GM21825 (cell line): ENCODE results near the gene DIPK1B.

ENCODE experiments used
- ATAC-seq: cut with Tn5 transposase; IDR thresholded peaks from one replicate; pipeline ENCODE4 v1.9.1; 2021; ENCODE audit warnings: mild to moderate bottlenecking, moderate library complexity; ENCODE audit not compliant: unreplicated experiment

DIPK1B gene

DNA sequence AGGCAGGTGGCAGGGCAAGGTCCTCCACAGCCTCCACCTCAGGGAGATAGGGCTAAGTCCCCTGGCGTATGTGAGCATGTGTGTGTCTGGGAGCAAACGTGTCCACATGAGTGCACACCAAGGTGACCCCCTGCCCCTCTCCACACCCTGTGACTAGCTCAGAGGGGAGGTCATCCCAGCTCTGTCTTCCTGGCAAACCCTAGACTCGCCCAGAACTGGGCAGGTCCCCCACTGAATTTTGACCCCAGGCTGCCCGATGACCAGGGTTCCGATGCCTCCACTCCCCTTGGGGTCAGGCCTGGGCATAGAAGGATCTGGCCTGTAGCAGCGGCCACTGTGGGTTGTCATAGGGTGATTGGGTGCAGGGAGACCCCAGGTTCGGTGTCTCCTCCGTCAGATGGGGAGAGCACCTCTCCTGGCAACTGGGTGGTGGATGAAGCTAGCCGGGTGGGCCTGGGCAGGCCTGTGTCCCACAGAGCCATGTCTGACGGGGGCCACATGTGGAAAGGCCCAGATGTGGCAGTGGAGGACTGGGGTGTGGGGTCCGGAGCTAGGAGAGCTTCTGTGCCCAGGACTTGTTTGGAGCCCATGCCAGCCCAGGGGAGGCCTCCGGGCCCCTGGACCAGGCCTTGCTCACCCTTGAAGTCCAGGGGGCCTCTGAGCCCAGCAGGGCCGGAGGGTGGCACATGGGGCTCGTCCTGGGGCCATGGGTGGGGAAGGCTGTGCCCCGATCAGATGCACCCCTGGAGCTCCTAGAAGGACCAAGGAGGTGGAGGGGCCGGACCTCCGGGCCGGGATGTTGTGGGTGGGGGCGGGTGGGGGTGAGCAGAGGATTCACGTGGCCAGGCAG is 6.2 kb downstream of the DIPK1B start:
- no peak for ATAC-seq

DNA sequence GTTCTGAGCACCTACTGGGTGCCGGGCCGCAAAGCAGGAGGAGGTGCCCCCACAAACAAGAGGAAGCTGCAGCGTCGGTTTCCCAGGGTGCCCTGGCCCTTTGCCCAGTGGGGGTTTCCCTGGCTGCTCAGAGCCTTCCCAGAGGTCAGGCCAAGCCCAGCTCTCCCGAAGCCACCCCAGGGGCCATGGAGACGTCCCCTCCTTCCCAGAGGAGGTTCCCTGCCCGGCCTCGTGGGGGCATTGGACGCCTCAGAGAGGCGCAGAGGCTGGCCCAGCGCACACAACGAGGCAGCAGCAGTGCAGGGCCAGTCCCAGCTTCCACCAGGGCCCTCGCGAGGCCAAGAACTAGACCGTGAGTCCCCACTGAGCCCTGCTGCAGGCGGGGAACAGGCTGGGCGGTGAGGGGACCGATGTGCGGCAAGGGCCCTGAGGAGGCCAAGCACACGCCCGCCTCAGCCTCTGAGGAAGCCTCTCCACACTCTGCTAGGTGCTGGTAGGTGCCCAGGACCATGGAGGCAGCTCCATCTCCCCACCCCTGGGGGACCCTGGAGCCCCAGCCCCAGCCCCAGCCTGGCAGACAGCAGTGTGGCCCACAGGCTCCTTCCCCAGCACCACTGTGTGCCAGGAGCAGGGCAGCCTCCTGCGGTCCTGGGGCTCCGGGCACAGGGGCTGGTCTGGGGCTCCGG is 7.0 kb downstream of the DIPK1B start:
- no peak for ATAC-seq

DNA sequence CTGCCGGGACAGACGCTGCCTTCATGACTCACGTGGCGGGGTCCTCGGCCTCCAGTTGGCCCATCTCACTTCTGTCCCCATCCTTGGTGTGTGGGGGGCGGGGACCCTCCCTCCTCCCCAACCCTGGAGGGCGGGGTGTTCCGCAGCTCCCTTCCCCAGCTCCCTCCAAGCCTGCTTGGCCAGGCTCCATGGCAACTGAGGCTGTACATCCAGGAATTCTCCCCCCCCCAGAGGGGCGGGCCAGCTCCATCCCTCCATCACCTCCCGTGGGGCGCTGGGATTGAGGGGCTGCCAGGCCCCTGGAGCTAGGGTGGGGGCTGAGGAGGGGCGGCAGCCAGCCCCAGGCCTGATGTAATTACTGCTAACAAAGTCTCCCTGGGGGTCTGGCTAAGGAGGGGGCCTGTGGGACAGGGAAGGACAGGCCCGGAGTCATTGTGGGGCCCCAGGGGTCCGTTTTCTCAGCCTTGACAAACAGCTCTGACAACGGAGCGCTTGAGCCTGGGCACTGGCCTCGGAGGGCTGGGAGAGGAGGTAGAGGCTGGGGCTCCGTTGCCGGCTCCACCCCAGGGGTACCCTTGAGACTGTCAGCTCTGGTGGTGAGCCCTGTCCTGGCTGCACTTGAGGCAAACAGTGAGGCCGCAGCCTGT is 8.0 kb downstream of the DIPK1B start:
- ATAC-seq: no peak

DNA sequence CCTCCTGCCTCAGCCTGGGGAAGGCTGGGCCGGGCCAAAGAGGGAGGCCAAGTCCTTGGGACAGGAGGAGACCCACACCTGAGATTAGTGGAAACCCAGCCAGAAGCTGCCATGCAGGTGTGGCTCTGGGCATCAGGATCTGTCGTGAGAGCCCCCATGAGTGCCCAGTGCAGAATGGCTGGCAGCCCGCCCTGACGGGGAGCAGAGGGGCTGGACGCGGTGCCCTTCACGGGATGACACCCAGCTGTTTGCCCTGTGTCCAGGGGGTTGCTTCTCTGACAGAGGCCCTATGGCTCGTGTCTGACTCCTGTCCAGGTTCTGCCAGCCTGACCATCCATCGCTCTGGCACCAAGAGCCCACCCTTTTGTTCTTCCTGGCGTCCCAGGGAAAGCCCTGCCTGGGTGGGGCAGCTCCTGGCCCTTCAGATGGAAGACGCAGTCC is 8.5 kb downstream of the DIPK1B start:
- no peak for ATAC-seq

DNA sequence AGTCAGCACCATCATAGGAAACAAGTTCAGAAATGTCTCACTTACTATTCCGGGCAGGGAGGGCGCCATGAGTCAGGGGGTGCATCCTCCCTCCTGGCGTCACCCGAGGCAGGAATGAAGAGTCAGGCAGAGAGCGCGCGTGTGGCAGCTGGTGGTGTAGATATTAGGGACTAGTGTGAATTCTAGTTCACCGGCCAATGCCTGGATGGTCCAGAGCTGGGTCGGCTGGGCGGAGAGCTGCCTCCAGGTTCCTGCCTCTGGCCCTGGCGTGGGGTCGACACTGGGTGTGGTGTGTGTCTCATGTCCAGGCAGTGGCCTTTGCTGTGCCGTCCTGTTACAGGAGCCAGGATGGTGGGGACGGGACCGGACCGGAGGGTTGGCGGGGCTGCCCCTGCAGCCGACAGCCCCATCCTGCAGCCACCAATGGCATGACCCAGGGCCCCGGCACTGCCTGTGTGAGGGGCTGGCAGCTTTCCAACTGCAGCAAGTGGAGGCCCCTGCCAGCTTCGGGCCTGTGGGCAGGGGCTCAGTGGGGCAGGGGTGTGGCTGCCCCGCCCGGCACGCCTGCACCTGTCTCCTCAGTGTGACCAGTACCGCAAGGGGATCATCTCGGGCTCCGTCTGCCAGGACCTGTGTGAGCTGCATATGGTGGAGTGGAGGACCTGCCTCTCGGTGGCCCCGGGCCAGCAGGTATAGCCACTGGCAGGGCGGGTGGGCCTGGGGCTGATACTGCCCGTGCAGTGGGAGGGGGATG is 9.1 kb downstream of the DIPK1B start:
- ATAC-seq: no peak

DNA sequence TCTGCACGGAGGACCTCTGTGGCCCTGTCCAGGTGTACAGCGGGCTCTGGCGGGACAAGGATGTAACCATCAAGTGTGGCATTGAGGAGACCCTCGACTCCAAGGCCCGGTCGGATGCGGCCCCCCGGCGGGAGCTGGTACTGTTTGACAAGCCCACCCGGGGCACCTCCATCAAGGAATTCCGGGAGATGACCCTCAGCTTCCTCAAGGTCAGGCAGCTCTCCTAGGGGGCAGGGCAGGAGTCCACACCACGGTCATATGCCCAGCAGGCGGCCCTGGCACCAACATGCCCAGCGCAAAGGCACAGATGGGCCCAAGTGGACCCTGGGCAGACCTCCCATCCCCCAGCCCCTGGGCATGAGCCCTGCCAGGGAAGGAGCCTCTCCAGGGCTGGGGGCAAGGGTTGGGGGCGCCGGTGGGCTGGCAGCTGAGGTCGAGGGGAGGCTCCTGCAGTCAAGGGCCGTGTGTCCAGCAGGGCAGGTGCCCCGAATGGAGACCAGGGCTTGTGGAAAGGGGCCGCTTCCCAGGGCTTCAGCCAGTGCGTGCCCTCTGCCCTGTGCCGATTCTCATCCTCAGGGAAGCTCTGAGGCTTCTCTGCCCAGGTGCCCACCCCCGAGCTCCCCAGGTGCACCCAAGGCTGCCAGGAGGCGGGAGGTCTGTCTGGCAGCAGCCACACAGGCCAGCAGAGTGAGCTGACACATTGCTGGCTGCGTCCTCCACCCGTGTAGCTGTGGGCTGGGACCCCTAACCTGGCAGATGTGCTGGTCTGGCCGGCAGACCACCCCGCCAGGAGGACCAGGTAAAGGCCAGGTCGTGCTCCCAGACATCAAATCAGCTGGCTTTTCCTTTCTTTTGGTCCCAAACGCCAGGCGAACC is 10.0 kb downstream of the DIPK1B start:
- no peak for ATAC-seq

DNA sequence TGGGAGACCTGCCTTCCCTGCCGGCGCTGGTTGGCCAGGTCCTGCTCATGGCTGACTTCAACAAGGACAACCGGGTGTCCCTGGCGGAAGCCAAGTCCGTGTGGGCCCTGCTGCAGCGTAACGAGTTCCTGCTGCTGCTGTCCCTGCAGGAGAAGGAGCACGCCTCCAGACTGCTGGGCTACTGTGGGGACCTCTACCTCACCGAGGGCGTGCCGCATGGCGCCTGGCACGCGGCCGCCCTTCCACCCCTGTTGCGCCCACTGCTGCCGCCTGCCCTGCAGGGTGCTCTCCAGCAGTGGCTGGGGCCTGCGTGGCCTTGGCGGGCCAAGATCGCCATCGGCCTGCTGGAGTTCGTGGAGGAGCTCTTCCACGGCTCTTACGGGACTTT is 10.6 kb downstream of the DIPK1B start:
- ATAC-seq: no peak

DNA sequence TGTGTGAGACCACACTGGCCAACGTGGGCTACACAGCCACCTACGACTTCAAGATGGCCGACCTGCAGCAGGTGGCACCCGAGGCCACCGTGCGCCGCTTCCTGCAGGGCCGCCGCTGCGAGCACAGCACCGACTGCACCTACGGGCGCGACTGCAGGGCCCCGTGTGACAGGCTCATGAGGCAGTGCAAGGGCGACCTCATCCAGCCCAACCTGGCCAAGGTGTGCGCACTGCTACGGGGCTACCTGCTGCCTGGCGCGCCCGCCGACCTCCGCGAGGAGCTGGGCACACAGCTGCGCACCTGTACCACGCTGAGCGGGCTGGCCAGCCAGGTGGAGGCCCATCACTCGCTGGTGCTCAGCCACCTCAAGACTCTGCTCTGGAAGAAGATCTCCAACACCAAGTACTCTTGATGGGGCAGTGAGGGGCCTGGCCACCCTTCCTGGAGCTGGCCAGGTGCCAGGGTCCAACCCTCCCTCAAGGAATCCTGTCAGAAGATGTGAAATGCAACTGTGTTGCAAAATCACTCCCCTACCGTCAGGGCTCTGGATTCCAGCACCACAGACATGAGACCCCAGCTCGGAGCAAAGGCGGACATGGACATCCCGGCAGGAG is 11.1 kb downstream of the DIPK1B start:
- ATAC-seq: no peak

DNA sequence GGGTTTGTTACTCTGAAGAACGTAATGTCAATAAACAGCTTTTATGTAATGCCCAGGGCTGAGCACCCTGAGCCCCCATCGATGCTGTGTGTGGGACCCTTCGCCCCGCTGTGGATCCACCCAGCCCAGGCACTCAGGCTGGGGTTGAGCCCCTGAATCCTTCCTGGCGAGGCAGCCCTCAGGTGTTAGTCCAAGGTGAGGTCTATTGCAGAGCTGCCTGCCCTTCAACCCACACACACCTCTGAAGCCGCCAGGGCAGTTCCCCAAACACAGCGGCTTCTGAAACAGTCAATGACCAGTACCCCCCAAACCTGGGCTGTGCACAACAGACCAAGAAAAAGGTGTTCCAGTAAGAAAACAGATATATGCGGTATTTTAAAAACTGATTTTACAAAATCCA is 11.6 kb downstream of the DIPK1B start:
- no peak for ATAC-seq

DNA sequence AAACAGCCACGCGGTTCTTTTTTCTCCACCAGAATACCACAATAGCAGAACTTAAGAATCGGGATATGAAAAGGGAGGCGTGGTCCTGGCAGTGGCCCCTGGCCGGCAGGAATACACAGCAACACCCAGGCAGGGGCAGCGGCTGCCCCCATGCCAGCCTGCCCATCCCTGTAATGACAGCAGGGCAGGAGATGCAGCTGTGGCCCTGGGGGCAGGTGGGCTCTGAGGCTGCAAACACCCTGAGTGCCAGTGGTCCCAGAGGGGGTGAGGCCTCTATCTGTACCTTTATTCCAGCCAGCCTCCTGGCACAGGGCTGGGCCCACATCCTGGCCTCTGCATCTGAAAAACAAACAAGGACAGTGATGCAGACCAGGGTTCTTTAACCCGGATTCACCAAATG is 12.4 kb downstream of the DIPK1B start:
- no peak for ATAC-seq

DNA sequence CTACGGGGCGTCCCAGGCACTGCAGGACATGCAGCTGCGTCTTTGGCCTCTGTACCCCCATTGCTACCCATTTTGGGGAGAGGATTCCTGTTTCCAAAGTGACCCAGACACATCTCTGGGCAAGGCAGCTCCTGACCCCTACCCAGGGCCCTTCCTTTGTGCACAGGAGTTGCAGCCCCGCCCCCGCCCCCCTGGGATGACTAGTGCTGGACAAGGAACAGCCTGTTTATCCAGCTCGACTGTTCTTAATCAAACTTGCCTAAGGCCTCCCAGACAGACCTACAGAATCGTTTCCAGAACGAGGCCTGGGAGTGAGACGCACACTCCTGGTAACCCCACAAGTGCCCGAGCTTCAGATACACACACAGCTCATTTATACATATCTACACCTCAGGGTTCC is 13.2 kb downstream of the DIPK1B start:
- no peak for ATAC-seq

DNA sequence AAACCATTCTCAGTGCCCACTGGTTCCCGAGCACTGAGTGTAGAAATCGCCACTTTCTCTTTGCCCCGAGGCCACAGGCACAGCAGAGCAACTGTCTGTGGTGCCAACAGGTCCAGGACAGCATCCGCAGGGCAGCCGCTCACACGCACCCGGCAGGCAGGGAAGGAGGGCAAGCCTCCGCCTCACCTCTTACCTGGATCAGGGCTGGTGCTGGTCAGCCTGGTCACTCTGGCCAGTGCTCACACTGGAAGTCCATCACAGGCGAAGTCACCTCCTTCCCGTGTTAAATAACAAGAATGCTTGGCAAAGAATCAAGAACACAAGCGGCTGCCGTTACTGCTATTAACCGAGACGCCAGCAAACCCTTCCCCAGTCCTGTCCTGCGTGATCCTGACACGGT is 13.7 kb downstream of the DIPK1B start:
- ATAC-seq: no peak

DNA sequence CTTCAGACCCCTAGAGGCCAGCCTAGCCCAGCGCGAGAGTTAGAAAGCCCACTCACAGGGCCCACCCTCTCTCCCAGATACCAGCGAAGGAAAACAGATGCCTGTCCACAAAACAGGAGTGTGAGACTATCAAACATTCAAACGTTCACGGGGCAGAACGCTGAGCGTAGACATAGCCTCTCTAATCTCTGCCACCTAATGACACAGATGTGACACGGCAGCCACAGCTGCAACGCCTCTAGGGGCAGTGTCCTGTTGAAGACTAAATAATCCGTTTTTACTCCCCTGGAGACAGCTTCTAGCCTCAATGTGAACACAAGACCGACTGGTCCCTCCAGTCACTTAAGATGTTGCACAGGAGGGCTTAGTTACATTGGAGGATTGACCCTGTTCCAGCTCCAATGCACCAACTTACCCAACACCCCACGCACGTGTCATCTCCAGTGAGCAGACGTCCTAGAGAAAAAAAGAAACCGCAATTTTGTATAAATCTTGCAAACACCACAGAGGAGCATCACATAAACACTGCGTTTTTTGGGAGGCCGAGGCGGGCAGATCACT is 14.3 kb downstream of the DIPK1B start:
- ATAC-seq: no peak

DNA sequence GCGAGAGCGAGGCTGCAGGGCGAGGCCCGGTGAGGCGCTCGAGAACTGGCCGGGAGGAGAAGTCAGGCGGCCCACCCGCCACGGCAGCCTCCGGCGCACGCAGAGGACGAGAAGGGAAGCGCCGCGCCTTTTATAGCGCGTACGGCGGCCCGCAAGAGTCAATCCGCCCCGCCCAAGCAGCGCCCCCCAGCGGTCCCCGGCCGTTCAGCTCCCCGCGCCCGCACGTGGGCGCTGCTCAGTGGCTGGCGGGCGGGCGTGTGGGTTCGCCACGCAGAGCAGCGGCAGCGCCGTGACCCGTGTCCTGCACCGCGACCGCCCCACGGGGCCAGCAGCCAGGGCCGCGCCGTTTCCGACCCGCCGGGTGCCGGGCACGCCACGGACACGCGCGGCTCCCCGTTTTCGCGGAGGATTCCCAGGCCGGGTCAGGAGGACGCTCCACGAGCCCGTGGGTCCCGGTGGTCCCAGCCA is 15.7 kb downstream of the DIPK1B start:
- peak; percentile 56 for ATAC-seq

DNA sequence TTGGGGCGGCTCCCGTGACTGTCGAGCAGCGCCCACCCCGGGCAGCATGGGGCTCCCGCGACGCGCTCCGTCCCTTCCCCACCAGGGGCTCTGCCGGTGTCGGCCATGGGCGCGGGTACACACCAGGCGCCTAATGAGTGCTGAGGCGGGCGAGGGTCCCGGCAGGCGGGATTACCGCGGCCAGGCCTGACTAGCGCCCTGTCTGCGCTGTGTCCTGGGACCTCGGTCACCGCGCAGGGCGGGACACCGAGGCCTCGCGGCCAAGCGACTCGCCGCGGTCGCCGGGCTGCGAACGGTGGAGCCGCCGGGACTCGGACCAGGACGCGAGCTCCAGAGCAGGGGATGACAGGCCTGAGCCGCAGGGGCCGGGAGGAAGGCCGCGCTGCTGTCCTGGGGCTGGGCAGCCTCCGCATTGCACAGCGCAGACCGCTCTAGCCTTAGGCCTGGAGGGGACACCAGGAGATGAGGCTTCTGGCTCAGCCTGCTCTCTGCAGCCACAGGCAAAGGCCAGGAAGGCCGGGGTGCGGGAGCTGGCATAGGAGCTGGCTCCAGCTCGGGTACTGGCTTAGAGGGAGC is 16.3 kb downstream of the DIPK1B start:
- ATAC-seq: peak; percentile 23

DNA sequence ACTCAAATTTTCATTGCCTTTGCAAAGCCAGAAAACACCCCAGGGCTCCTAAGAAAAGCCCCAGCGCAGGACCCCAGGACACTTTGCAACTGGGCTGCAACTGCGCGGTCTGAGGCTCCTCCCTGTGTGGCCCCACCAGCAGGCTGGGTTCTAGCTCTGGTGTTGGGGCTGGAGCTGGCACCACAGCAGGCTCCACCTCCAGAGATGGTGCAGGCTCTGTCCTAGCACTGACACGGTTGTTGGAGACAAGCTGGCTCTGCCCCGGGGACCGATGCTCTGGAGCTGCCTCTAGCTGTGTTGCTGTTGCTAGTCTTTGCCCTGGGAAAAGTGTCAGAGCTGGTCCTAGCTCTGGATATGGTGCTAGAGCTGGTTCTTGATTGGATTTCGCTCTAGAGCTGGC is 16.8 kb downstream of the DIPK1B start:
- ATAC-seq: no peak

DNA sequence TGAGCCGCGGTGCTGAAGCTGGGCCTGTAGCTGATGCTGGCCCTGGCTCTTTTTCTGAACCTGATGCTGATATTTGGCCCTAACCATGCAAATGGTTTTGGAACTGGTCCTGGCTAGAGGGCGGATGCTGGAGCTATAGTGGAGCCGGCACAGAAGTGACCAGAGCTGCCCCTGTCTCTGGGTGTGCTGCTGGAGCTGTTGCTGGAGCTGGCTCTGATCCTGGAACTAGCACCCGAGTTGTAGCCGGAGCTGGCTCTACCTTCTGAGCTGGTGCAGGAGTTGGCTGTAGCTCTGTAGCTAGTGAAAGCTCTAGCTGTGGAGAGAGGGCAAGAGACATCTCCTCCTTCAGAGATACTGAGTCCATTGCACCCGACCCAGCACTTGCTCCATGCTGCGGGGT is 17.6 kb downstream of the DIPK1B start:
- no peak for ATAC-seq

DNA sequence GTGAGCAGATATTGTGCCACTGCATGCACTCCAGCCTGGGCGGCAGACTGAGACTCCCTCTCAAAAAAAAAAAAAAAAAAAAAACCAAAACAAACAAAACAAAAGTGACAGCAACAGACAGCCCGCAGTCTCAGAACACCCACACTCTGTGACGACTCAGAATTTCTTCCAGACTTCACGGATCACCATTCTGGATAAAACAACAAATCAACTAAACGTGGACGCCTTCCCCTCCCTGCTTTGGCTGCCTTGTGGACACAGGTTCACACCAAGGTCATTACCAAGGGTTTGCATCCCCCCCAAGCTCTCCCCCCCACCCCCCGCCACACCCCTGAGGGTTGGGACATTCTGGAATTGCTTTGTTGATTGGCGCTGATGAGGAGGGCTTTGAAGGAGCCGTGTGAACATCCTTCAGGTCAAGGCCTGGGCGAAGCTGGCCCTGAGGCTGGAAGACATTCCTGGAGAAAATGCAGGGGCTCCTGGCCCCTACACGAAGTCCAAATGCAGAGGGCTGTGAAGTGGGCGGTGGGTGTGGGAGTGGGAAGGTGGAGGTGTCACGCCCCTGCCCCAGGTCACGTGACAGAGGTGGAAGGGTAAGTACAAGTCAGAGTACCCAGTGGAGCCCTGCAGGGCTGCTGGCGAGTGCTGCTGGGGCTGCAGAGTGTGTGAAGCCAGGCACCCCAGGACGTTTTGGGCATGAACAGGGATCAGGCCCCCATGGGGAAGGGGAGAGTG is 20.2 kb downstream of the DIPK1B start:
- no peak for ATAC-seq
